ENCODE results near the gene SRPX. TPM values are rescaled to one million over a fixed set of nuclear protein-coding genes. Genes with fewer than 3 reads are reported as not detected.

The SRPX gene
- total RNA-seq, 1 donor from 2014 or later = 9.2 TPM

DNA sequence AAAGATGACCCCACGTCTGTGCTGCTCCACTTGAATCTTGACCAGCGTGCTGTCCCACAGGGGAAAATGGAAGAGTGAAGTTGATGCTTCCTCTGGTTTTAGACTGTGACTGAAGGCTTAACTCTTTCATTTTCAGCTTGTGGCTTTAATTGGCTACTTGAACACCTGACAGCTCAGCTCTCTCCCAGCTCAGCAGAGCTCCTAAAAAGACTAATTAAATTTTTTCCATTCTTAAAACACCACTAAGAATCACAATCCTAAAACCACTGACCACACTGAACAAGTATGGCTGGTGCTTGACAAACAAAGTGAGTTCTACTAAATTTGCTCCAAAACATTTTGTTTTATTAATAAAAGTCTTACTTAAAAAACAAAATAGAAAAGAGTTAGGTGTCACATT lies 71.7 kb downstream of the SRPX start:
- Mint-ChIP-seq H3K36me3 (ENCODE audit: unreplicated experiment) (no peaks in the 10 kb centered on the region), H3K4me1 (ENCODE audit: low read depth, unreplicated experiment) (no peaks in the 10 kb centered on the region), H3K27me3 (ENCODE audit: unreplicated experiment) (no peaks in the 10 kb centered on the region), H3K27ac (ENCODE audit: unreplicated experiment) (no peak overlapping the region), H3K4me3 (ENCODE audit: unreplicated experiment) (no peak overlapping the region), H3K9me3 (ENCODE audit: unreplicated experiment) (no peaks in the 10 kb centered on the region)
- TF ChIP-seq, protein P1, sequence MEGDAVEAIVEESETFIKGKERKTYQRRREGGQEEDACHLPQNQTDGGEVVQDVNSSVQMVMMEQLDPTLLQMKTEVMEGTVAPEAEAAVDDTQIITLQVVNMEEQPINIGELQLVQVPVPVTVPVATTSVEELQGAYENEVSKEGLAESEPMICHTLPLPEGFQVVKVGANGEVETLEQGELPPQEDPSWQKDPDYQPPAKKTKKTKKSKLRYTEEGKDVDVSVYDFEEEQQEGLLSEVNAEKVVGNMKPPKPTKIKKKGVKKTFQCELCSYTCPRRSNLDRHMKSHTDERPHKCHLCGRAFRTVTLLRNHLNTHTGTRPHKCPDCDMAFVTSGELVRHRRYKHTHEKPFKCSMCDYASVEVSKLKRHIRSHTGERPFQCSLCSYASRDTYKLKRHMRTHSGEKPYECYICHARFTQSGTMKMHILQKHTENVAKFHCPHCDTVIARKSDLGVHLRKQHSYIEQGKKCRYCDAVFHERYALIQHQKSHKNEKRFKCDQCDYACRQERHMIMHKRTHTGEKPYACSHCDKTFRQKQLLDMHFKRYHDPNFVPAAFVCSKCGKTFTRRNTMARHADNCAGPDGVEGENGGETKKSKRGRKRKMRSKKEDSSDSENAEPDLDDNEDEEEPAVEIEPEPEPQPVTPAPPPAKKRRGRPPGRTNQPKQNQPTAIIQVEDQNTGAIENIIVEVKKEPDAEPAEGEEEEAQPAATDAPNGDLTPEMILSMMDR (IDR thresholded peaks at IDR 0.05; ENCODE audit: partially characterized antibody, unreplicated experiment) = no peak
- DNase-seq = no peak

GRCh38 chrX:38142610-38143009 lies 78.1 kb downstream of the SRPX start:
- Mint-ChIP-seq H3K27ac (ENCODE audit: unreplicated experiment) (no peak overlapping the region), H3K27me3 (ENCODE audit: unreplicated experiment) (no peaks in the 10 kb centered on the region), H3K4me3 (ENCODE audit: unreplicated experiment) (no peak overlapping the region), H3K4me1 (ENCODE audit: low read depth, unreplicated experiment) (no peaks in the 10 kb centered on the region), H3K9me3 (ENCODE audit: unreplicated experiment) (no peaks in the 10 kb centered on the region), H3K36me3 (ENCODE audit: unreplicated experiment) (no peaks in the 10 kb centered on the region)
- TF ChIP-seq, protein P1 (IDR thresholded peaks at IDR 0.05; ENCODE audit: partially characterized antibody, unreplicated experiment) = no peak
- no peak for DNase-seq

- no peaks in the 10 kb centered on the region for H3K4me1 Mint-ChIP-seq (ENCODE audit: low read depth, unreplicated experiment)
- DNase-seq = no peak
- TF ChIP-seq, protein P1 (IDR thresholded peaks at IDR 0.05; ENCODE audit: partially characterized antibody, unreplicated experiment) = no peak
- H3K27me3 Mint-ChIP-seq (ENCODE audit: unreplicated experiment) = no peaks in the 10 kb centered on the region
- no peaks in the 10 kb centered on the region for H3K9me3 Mint-ChIP-seq (ENCODE audit: unreplicated experiment)
- no peak overlapping the region for H3K27ac Mint-ChIP-seq (ENCODE audit: unreplicated experiment)
- no peak overlapping the region for H3K4me3 Mint-ChIP-seq (ENCODE audit: unreplicated experiment)
- H3K36me3 Mint-ChIP-seq (ENCODE audit: unreplicated experiment) = no peaks in the 10 kb centered on the region
Observed at GRCh38 chrX:38138900-38139299, 81.8 kb downstream of the SRPX start.

DNA sequence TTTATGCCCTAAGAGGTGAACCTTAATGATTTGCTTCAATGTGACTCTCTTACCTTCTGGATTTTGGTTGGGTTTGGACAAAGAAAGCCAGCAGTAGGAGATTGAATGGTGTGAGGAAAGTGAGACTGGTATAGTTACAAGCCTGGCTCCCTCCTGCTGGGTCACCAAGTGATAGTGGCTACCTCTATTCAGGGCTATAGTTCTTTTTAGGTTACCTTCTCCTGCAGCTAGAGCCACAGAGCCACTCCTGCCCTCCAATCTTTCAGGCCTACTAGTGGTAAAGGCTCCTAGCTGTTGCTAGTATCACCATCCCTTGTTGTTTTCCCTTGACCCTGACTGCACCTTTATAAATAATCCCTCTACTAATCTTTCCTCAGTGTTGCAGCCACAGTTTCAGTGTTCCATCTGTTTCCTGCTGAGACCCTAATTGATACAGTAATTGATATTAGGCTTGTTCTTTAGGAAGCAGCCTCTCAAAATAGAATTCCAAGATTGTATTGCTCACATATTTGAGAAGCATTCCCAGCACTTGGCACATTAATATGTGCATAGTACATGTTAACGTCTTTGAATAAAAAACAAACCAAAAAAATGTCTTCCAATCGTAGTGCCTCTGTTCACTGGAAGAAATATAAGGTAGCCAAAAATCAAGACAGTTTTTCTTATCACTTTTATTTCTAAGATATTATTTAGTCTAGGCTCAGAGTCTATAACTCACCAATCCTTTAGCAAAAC lies 82.3 kb downstream of the SRPX start:
- Mint-ChIP-seq H3K4me1 (ENCODE audit: low read depth, unreplicated experiment) (no peaks in the 10 kb centered on the region), H3K4me3 (ENCODE audit: unreplicated experiment) (no peak overlapping the region), H3K27ac (ENCODE audit: unreplicated experiment) (no peak overlapping the region), H3K9me3 (ENCODE audit: unreplicated experiment) (no peaks in the 10 kb centered on the region), H3K36me3 (ENCODE audit: unreplicated experiment) (no peaks in the 10 kb centered on the region), H3K27me3 (ENCODE audit: unreplicated experiment) (no peaks in the 10 kb centered on the region)
- TF ChIP-seq, protein P1 (IDR thresholded peaks at IDR 0.05; ENCODE audit: partially characterized antibody, unreplicated experiment) = no peak
- DNase-seq = no peak

- Mint-ChIP-seq H3K36me3 (ENCODE audit: unreplicated experiment) (no peaks in the 10 kb centered on the region), H3K27me3 (ENCODE audit: unreplicated experiment) (no peaks in the 10 kb centered on the region), H3K4me1 (ENCODE audit: low read depth, unreplicated experiment) (peaks cover 3% of the 10 kb centered on the region), H3K4me3 (ENCODE audit: unreplicated experiment) (no peak overlapping the region), H3K27ac (ENCODE audit: unreplicated experiment) (no peak overlapping the region), H3K9me3 (ENCODE audit: unreplicated experiment) (no peaks in the 10 kb centered on the region)
- TF ChIP-seq, protein P1 (IDR thresholded peaks at IDR 0.05; ENCODE audit: partially characterized antibody, unreplicated experiment) = no peak
- no peak for DNase-seq
Observed at GRCh38 chrX:38129366-38129765, 91.3 kb downstream of the SRPX start.
